Measurements from ENCODE around the gene RNF150.

Gene RNF150

GRCh38 chr4:140980426-140981200 lies 152.7 kb downstream of the RNF150 start:
- DNase-seq (ENCODE audit: low read depth) = no peak

GRCh38 chr4:140976768-140977167 lies 156.5 kb downstream of the RNF150 start:
- no peak for DNase-seq (ENCODE audit: low read depth)

- DNase-seq (ENCODE audit: low read depth) = no peak
These were observed 162.0 kb downstream of the RNF150 start for GRCh38 chr4:140971077-140971792.

- DNase-seq (ENCODE audit: low read depth) = no peak
These were observed 164.0 kb downstream of the RNF150 start for GRCh38 chr4:140969296-140969695.

GRCh38 chr4:140968371-140968770 lies 164.9 kb downstream of the RNF150 start:
- no peak for DNase-seq (ENCODE audit: low read depth)

GRCh38 chr4:140963883-140964282 lies 169.4 kb downstream of the RNF150 start:
- DNase-seq (ENCODE audit: low read depth) = no peak

GRCh38 chr4:140955641-140956040 lies 177.6 kb downstream of the RNF150 start:
- DNase-seq (ENCODE audit: low read depth) = no peak

- DNase-seq (ENCODE audit: low read depth) = no peak
These were observed 180.6 kb downstream of the RNF150 start for GRCh38 chr4:140952717-140953116.

GRCh38 chr4:140947506-140947905 lies 185.8 kb downstream of the RNF150 start:
- no peak for DNase-seq (ENCODE audit: low read depth)

- DNase-seq (ENCODE audit: low read depth) = no peak
These were observed 188.2 kb downstream of the RNF150 start for GRCh38 chr4:140945106-140945505.

GRCh38 chr4:140944572-140944971 lies 188.7 kb downstream of the RNF150 start:
- no peak for DNase-seq (ENCODE audit: low read depth)

GRCh38 chr4:140944199-140944515 lies 189.1 kb downstream of the RNF150 start:
- no peak for DNase-seq (ENCODE audit: low read depth)

- DNase-seq (ENCODE audit: low read depth) = no peak
These were observed 189.6 kb downstream of the RNF150 start for GRCh38 chr4:140943486-140944198.

- DNase-seq (ENCODE audit: low read depth) = no peak
These were observed 192.7 kb downstream of the RNF150 start for GRCh38 chr4:140940589-140940988.

- DNase-seq (ENCODE audit: low read depth) = no peak
These were observed 195.4 kb downstream of the RNF150 start for GRCh38 chr4:140937866-140938265.

- no peak for DNase-seq (ENCODE audit: low read depth)
These were observed 198.0 kb downstream of the RNF150 start for GRCh38 chr4:140935254-140935653.

- no peak for DNase-seq (ENCODE audit: low read depth)
These were observed 200.7 kb downstream of the RNF150 start for GRCh38 chr4:140932501-140933045.

GRCh38 chr4:140931911-140932310 lies 201.4 kb downstream of the RNF150 start:
- no peak for DNase-seq (ENCODE audit: low read depth)

- no peak for DNase-seq (ENCODE audit: low read depth)
These were observed 202.7 kb downstream of the RNF150 start for GRCh38 chr4:140930557-140930956.

- no peak for DNase-seq (ENCODE audit: low read depth)
These were observed 203.3 kb downstream of the RNF150 start for GRCh38 chr4:140930011-140930410.

GRCh38 chr4:140928880-140929279 lies 204.4 kb downstream of the RNF150 start:
- DNase-seq (ENCODE audit: low read depth) = no peak

GRCh38 chr4:140926672-140927071 lies 206.6 kb downstream of the RNF150 start:
- no peak for DNase-seq (ENCODE audit: low read depth)

GRCh38 chr4:140925417-140925816 lies 207.9 kb downstream of the RNF150 start:
- DNase-seq (ENCODE audit: low read depth) = no peak
